GM18951 (cell line): ENCODE data around the gene LINS1.

Experiments
- POLR2A ChIP-seq: IDR thresholded peaks from 4 replicates; pipeline ENCODE4 v1.6.1; 2011; ENCODE audit warnings: mild to moderate bottlenecking; ENCODE audit not compliant: insufficient read length, insufficient read depth; ENCODE audit errors: extremely low read depth
- in situ Hi-C: fragments of 300-500 bp; cut with MboI; formaldehyde crosslinking; loops from one replicate; pipeline ENCODE4 v1.12.0; 2022; ENCODE audit warnings: low sequenced_read_pairs, mixed read lengths, inconsistent platforms; ENCODE audit not compliant: unreplicated experiment

Gene LINS1

DNA sequence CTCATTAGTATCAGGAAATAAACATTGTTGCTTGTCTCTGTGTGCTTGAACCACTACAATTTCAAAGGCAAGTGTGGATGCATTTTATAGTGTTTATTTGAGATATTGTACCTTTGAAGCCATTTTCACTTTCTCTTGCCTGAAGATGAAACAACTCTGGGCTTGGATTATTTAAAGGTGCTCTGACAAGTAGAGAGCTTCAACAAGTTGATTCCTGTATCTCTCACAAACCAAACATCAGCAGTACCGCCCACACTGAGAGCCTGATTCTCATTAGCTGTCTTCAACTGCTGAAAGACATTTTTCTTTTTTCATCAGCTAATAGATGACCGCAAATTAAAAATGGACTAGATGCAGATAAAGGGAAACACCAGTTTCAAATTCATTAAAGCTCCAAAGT is 72.4 kb downstream of the LINS1 start:
- TF ChIP-seq POLR2A, result no peak
- in situ Hi-C loops, result no loop called here

DNA sequence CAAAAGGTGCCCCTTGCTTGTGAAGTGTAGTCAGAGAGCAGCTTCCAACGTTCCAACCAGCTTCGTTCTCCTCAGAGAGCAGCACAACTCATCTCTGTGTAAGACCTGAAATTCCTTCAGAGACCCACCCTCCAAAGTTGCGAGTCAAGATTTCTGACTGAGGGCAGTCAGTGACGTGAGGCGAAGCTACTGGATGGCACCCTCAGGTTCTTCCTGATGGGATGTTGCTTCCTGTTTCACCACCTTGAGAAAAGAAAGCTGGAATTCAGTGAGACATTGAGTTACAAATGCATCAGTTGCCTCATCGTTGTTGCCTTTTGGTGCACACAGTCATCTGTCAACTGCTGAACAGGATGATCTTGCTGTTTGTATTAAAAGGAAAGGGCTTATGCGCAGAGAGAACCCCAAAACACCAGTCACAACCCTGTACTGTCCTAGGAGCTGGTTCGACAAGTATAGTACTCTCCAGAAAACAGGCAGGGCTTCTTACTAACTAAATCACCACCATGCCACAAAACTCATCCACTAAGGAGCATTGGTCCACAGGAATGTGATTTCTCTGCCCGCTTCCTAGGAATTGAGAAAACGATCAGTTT is 73.1 kb downstream of the LINS1 start, which contains the start of gene CERS3:
Gene CERS3 (minus strand): TSS at position 118 of the 596 bp plus-strand sequence. CDS start 27,101 bp downstream, outside the sequence.
- in situ Hi-C loops, result no loop called here
- no peak for TF ChIP-seq POLR2A

DNA sequence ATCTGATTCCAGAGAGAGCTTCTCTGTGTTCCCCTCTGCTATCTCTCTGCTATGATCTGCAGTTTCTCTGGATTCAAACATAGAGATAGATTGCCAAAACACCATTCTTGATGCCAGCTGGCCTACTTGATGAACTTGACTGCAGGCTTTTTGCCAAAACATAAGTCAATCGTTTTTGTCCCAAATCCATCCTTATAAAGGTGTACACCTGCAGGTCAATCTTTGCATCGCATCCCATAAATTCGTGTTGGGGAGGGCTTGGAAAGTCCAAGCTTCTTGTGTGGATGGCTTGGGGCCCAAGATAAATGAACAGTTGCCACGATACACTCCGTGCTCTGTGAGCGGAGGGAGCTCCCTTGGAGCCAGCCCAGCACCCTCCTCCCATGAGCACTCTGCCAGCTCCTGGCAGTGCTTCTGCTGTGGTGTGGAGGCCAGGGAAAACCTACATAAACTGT is 75.9 kb downstream of the LINS1 start:
- no peak for TF ChIP-seq POLR2A
- in situ Hi-C loops, result no loop called here

DNA sequence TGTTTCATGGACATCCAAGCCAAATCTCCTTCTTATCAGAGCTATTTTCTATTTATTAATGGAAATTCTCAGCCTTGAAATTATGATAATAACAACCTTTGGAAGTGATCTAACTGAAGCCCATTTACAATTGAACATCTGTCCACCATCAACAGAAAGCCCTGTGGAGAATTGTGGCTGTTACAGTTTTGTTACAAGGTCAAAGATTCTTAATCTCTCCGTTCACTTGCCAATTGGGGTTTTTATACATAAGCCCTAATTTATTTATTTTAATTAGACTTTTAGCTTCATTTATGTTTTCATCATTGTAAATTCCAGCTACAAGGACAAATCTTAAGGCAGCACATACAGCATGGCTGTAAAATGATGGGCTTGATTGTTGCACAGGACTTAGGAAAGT is 76.5 kb downstream of the LINS1 start:
- no peak for TF ChIP-seq POLR2A
- in situ Hi-C loops, result no loop called here

DNA sequence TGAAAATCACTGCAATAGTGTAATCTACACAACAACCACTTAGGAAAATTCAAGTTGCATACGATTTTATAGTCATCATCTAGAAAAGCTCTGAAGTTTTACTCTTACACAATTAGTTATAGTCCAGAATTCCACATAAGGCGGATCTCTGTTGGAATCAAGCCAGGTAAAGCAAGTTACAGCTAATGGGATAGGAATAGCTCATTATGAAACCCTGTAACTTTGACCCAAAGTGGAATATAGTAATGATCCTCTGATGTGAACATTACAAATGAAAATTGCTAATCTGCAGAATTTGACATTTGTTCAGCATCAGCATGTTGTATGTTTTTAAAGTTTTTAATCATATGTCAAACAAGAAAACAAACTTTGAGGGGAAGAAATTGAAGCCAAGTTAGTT is 77.7 kb downstream of the LINS1 start:
- in situ Hi-C loops, result no loop called here
- no peak for TF ChIP-seq POLR2A

DNA sequence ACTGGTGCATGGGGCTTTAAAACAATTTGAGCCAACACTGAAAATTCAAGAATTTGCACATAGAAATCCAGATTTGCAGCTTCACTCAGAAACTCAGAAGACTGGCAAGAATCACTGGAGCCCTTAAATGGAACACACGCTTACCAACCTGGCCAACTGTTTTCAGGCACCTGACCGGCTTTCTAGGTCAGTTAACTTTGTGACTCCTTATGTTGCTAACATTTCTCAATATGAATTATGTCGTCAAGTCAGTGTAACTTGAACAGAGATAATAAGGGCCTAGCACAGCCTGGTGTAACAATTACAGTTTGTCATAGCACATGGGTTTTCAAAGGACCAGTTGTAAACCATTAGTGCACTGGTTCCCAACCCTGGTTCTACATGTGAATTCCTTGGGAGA is 80.1 kb downstream of the LINS1 start:
- in situ Hi-C loops, result no loop called here
- no peak for TF ChIP-seq POLR2A

DNA sequence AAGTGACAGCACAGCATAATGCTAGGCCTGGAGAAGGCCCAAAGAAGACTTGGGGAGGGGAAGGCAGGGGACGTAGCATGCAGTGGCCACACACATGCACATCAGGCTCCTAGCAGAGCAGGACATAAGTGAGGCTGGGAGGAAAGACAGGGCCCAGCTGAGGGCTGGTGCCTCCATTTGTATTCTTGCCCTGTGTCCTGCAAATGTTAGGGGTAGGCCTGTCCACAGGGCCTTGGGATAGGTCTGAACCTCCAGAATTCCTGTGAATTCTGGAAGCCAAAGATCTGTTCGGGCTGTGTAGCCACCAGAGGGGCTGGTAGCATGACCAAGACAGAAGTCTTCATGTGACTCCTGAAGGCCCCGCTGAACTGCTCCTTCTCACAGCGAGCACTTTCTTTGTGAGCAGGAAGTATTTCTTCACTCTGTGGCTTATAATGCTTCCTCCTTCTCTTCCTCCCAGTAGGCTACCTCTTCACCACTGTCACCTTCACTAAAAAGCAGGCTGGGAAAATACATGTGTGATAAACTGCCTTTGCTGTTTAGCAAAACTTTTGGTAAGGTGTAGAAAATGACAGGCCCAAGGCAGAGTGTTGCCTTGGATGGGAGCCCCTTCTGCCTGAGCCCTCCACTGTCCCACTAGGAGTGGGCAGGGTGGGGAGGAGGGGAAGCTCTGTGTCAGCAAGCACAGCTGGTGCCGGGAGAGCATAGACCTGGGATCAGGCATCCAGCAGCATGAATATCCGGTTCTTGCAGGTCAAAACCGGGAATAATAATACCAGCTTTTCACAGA is 81.7 kb downstream of the LINS1 start:
- no peak for TF ChIP-seq POLR2A
- in situ Hi-C loops, result no loop called here

DNA sequence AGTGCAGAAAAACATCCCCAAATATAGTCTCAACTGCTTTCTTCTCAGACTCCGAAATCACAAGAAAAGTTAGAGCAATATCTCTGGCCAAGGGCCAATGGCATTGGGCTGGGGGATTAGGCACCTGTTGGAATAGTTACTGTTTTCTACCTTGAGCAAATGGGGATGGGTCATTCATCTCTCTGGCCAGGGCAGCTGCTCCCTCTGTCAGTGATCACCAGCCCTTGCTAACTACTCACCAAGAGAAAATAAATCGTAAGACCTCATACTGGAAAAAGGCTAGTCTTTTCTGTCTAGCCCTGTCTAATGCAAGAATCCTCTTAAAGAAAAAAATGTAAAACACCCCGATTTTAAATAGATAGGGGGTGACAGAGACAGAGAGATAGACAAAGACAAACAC is 84.1 kb downstream of the LINS1 start:
- in situ Hi-C loops, result no loop called here
- TF ChIP-seq POLR2A, result no peak
